ENCODE data around the gene TRPM5. TPM values are rescaled to one million over a fixed set of nuclear protein-coding genes. Genes with fewer than 3 reads are reported as not detected.

Gene TRPM5
- polyA plus RNA-seq, 1 of the 3 experiments (the other 2 are of a cell fraction), result not detected

DNA sequence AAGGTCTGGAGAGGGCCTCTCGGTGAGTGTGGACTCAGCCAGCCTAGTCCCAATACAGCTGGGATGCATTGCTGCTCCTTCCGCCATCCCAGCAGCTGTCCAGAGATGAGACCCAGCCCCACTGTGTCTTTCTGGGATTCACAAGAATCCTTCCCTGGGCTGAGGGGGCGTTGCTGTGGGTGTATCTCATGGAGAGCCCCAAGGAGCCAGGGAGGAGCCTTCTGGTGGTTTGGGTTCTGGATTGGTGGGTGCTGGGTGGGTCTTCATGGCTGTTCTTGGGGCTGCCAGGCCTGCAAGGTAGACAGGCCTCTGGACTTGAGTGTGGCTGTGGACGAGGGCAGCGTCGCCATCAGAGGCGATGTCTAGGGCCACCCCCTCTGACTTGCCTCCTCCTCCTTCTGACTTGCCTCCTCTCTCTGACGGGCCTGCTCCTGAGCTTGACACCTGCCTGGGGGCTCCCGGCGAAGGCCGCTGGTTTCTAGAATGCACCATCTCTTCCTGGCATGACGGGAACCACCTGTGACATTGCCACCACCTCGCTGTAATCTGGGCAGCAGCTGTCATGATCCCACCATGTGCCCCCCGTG lies 17.7 kb upstream of the TRPM5 start:
- Histone ChIP-seq H3K9me3 (no peaks in the 10 kb centered on the region), H3K79me2 (ENCODE audit: insufficient read depth) (no peaks in the 10 kb centered on the region), H3K36me3 (replicated peaks in 1 of 2; ENCODE audit: control insufficient read depth in 1 of 2, insufficient read depth in 2 of 2, low read length in 1 of 2) (no peaks in the 10 kb centered on the region), H3K4me2 (no peak overlapping the region), H2AFZ (ENCODE audit: low read depth) (no peak overlapping the region), H3K27ac (ENCODE audit: low read depth in 2 of 2, low read length in 1 of 2) (peak overlapping the region in 1 of 2 experiments; percentile 41; a peak in 1 of 4 replicates), H3K4me1 (ENCODE audit: control insufficient read depth in 1 of 2, insufficient read depth in 2 of 2, low read depth in 1 of 2, low read length in 1 of 2) (peaks cover 0 to 26% of the 10 kb centered on the region in 2 experiments; a peak in 1 of 4 replicates), H4K20me1 (ENCODE audit: insufficient read depth) (no peaks in the 10 kb centered on the region), H3K4me3 (ENCODE audit: low read depth in 2 of 2, low read length in 1 of 2) (no peak overlapping the region), H3K27me3 (ENCODE audit: insufficient read depth) (no peaks in the 10 kb centered on the region), H3F3A (replicated peaks; ENCODE audit: insufficient read depth) (no peaks in the 10 kb centered on the region), H3K9me2 (no peaks in the 10 kb centered on the region), H3K9ac (no peak overlapping the region)
- no peak for TF ChIP-seq NFIC (IDR thresholded peaks at IDR 0.05; ENCODE audit: borderline replicate concordance)
- no peak for TF ChIP-seq MEF2A (IDR thresholded peaks at IDR 0.05; ENCODE audit: borderline replicate concordance, low read depth)
- TF ChIP-seq SIN3A (IDR thresholded peaks at IDR 0.05; ENCODE audit: borderline replicate concordance, low read depth, low read length), result no peak
- TF ChIP-seq, protein P1, sequence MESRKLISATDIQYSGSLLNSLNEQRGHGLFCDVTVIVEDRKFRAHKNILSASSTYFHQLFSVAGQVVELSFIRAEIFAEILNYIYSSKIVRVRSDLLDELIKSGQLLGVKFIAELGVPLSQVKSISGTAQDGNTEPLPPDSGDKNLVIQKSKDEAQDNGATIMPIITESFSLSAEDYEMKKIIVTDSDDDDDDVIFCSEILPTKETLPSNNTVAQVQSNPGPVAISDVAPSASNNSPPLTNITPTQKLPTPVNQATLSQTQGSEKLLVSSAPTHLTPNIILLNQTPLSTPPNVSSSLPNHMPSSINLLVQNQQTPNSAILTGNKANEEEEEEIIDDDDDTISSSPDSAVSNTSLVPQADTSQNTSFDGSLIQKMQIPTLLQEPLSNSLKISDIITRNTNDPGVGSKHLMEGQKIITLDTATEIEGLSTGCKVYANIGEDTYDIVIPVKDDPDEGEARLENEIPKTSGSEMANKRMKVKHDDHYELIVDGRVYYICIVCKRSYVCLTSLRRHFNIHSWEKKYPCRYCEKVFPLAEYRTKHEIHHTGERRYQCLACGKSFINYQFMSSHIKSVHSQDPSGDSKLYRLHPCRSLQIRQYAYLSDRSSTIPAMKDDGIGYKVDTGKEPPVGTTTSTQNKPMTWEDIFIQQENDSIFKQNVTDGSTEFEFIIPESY (IDR thresholded peaks at IDR 0.05; ENCODE audit: borderline replicate concordance, low read depth), result no peak
- TF ChIP-seq, protein P2, sequence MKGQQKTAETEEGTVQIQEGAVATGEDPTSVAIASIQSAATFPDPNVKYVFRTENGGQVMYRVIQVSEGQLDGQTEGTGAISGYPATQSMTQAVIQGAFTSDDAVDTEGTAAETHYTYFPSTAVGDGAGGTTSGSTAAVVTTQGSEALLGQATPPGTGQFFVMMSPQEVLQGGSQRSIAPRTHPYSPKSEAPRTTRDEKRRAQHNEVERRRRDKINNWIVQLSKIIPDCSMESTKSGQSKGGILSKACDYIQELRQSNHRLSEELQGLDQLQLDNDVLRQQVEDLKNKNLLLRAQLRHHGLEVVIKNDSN (IDR thresholded peaks at IDR 0.05; ENCODE audit: borderline replicate concordance, low read depth), result no peak
- TF ChIP-seq RXRA (IDR thresholded peaks at IDR 0.05; ENCODE audit: borderline replicate concordance, low read depth), result no peak
- TF ChIP-seq, protein P3, sequence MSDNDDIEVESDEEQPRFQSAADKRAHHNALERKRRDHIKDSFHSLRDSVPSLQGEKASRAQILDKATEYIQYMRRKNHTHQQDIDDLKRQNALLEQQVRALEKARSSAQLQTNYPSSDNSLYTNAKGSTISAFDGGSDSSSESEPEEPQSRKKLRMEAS (IDR thresholded peaks at IDR 0.05; ENCODE audit: low read depth), result no peak
- TF ChIP-seq, protein P4, sequence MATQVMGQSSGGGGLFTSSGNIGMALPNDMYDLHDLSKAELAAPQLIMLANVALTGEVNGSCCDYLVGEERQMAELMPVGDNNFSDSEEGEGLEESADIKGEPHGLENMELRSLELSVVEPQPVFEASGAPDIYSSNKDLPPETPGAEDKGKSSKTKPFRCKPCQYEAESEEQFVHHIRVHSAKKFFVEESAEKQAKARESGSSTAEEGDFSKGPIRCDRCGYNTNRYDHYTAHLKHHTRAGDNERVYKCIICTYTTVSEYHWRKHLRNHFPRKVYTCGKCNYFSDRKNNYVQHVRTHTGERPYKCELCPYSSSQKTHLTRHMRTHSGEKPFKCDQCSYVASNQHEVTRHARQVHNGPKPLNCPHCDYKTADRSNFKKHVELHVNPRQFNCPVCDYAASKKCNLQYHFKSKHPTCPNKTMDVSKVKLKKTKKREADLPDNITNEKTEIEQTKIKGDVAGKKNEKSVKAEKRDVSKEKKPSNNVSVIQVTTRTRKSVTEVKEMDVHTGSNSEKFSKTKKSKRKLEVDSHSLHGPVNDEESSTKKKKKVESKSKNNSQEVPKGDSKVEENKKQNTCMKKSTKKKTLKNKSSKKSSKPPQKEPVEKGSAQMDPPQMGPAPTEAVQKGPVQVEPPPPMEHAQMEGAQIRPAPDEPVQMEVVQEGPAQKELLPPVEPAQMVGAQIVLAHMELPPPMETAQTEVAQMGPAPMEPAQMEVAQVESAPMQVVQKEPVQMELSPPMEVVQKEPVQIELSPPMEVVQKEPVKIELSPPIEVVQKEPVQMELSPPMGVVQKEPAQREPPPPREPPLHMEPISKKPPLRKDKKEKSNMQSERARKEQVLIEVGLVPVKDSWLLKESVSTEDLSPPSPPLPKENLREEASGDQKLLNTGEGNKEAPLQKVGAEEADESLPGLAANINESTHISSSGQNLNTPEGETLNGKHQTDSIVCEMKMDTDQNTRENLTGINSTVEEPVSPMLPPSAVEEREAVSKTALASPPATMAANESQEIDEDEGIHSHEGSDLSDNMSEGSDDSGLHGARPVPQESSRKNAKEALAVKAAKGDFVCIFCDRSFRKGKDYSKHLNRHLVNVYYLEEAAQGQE (IDR thresholded peaks at IDR 0.05; ENCODE audit: low read depth, low read length), result no peak
- TF ChIP-seq RCOR1 (IDR thresholded peaks at IDR 0.05; ENCODE audit: low read length), result no peak
- no peak for TF ChIP-seq EP300 (IDR thresholded peaks at IDR 0.05; ENCODE audit: borderline replicate concordance in 1 of 2, low read depth in 1 of 2, low read length in 1 of 2)
- no peak for TF ChIP-seq EZH2phosphoT487 (IDR thresholded peaks at IDR 0.05; ENCODE audit: borderline replicate concordance, low read depth)
- no peak for TF ChIP-seq CHD2 (IDR thresholded peaks at IDR 0.05; ENCODE audit: low read length, partially characterized antibody)
- TF ChIP-seq JUND (IDR thresholded peaks at IDR 0.05), result no peak
- TF ChIP-seq POLR2AphosphoS5 (IDR thresholded peaks at IDR 0.05; ENCODE audit: low read depth, low read length), result no peak
- TF ChIP-seq TCF12 (IDR thresholded peaks at IDR 0.05), result no peak
- TF ChIP-seq TEAD4 (IDR thresholded peaks at IDR 0.05; ENCODE audit: borderline replicate concordance, insufficient read depth), result no peak
- TF ChIP-seq, protein P5, sequence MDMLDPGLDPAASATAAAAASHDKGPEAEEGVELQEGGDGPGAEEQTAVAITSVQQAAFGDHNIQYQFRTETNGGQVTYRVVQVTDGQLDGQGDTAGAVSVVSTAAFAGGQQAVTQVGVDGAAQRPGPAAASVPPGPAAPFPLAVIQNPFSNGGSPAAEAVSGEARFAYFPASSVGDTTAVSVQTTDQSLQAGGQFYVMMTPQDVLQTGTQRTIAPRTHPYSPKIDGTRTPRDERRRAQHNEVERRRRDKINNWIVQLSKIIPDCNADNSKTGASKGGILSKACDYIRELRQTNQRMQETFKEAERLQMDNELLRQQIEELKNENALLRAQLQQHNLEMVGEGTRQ (IDR thresholded peaks at IDR 0.05; ENCODE audit: borderline replicate concordance, low read depth, low read length), result no peak
- no peak for TF ChIP-seq ELF1 (IDR thresholded peaks at IDR 0.05)
- CTCF ChIA-PET, result interaction anchor here (1.1 to 1.7 kb wide), 2 partner anchors 69 to 71 kb away, joined by 4 to 7 read pairs; no protein-coding TSS in a partner anchor
- WGBS (ENCODE audit: low lambda C conversion rate), result 64% methylated on average over 8 of the region's 14 CpGs
- DNase-seq, result no peak
- POLR2A ChIA-PET, result no interaction called here

Measured in SK-N-SH (cell line).